HT-29 (cell line): ENCODE results near the gene MED23. TPM values are rescaled to one million over a fixed set of nuclear protein-coding genes. Genes with fewer than 3 reads are reported as not detected.
"Not testable (repeated sequence)": the region's sequence is repeated elsewhere in the genome, so short reads cannot be mapped to it uniquely, and the experiment has no call there.

Experiments used
- DNase-seq: peaks from one replicate; pipeline ENCODE4 v3.0.0-alpha.2; 2015; ENCODE audit warnings: low spot score
- total RNA-seq: library from RNA; depleted of rRNA; stranded (reverse); fragments of >200 nt; shearing (Covaris generic); gene quantifications from 2 replicates; pipeline ENCODE4 v1.2.3, GENCODE V29; 2014

MED23 gene
- total RNA-seq, 1 experiment from 2014 or later = 6.7 TPM

DNA sequence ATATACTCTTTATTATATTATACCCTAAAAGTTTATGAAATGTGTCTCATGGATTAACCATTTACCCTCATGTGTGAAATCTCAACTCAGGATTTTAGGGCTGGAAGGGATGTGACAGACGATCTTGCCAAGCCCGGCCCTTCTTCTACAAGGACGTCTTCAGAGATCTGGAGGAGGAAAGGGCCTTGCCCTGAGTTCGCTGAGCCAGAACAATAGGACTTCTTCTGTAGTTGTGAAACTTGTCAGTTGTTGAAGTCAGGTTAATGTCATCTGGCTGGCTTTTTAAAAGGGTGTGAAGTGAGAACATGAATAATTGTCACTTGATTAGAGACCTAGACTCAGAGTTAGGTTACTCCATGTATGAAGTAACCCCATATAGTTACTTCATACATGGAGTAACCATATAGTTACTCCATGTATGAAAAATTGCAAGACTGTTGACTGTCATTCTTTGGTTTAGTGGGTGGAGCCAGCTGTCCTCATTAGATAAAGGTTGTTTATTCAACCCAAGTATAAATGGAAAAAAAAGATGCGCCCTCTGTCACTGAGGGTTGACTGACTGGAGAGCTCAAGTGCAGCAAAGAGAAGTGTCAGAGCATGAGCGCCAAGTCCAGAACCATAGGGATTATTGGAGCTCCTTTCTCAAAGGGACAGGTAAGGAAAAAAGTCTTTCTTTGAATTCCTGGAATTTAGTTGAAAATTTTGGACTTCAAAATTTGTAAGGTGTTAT lies 55.2 kb downstream of the MED23 start, which contains the start of gene ARG1:
ARG1 (plus strand) TSS at position 541 of the 730 bp plus-strand sequence; CDS start at position 598, 57 bp downstream.
- no peak for DNase-seq

DNA sequence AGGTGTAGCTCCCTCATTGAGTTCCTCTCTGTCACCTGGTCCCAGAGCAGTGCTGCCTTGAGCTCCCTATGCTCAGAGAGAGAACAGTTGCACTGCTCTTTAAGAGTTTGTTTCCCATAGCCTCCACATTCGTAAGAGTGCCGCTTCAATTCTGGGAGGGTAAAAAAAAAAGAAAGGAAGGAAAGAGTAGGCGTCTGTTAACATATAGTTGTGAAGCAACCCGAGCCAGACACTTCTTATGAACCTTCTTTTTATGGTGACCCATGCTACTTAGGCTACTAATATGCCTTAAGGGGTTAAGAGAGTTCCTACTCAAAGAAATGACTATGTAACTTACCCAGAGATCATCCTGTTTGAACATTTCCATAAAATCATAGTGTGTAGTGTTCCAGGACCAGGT lies 59.3 kb downstream of the MED23 start:
- DNase-seq = no peak

- no peak for DNase-seq
Observed at GRCh38 chr6:131565056-131565455, 63.0 kb downstream of the MED23 start.

DNA sequence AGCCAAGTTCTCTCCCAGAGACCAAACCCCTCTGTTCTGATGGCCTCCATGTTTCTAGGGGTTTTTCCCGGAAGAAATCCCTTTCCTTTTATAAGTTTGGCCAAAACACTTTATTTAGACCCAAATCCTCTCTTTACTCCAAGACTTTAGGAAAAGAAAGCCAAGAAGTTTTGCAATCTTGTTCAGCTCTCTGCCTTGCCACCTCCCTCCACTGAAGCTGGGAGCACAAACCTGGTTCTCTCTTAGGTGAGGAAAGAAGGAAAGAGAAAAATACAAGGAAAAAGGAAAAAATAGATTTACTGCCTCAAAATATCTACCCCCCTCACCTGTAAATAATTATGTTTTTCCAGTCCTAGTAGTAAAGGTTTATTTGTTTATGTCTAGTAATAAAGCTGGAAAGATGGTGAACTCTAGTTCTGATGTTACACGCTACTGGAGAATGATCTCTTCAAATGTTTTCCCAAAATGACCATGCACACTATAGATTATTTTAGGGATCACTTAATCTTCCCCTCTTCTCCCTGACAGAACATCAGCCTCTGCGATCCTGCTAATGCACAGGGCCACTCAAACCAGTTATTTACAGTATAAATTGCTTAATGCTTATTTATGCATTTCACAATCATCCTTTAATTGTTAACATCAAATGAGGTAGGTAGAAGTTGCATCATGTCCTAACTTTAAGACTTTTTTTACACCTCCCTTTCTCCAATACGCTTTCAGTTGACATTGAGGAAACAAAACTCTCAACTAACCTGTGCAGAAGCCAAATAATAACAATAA lies 65.9 kb downstream of the MED23 start:
- no peak for DNase-seq

DNA sequence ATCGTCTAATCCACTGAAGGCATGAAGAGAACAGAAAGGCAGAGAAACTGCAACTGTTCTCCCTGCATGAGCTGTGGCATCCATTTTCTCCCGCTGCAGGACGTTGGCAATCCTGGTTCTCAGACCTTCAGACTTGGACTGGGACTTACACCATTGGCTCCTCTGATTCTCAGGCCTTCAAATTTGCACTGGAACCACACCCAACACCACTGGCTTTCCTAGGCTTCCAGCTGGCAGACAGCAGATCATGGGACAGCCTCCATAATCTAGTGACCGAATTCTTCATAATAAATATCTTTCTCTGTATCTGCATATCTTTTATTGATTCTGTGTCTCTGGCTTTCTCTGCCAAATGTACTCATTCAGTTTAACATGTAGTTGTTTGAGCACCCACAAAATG lies 69.1 kb downstream of the MED23 start:
- DNase-seq = no peak

- DNase-seq = no peak
Observed at GRCh38 chr6:131555992-131556391, 72.0 kb downstream of the MED23 start.

- DNase-seq = no peak
Observed at GRCh38 chr6:131552572-131552971, 75.5 kb downstream of the MED23 start.

GRCh38 chr6:131551902-131552301 lies 76.1 kb downstream of the MED23 start:
- no peak for DNase-seq

GRCh38 chr6:131549811-131550210 lies 78.2 kb downstream of the MED23 start:
- no peak for DNase-seq

DNA sequence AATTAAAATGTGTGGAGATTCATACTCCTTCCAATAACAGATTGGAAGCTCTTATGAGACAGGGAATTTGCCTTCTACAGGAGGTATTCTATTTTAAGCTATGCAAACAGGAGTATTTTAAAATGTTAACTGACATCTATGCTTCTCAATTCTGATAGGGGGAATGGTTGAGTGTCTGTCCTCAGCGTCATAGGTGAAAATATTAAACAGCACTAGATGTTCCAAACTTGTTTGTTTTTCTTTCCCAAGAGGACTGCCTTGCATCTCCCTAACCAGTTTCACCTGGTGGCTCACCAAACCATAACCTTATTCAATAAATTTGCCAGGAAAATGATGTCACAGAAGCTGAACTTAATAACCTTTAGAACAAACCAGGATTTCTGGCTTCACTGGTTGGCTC lies 79.6 kb downstream of the MED23 start:
- no peak for DNase-seq

DNA sequence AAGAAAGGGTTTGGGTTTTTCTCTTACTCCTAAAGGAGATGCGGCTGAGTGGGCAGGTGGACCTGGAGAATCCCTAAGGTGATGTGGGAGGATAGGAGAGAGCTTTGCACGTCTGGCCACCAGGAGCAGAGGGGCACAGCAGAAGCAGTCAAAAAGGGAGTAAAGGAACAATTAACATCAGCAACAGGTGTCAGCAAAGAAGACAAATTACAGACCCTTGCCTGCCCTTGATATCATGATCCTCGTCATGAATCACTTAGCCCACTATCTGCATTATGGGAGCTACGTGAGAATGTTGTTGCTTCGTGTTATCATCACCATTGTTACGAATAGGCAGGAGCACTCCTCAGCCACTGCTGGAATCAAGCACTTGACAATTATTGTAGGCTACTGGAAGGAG lies 80.6 kb downstream of the MED23 start:
- DNase-seq = no peak

DNA sequence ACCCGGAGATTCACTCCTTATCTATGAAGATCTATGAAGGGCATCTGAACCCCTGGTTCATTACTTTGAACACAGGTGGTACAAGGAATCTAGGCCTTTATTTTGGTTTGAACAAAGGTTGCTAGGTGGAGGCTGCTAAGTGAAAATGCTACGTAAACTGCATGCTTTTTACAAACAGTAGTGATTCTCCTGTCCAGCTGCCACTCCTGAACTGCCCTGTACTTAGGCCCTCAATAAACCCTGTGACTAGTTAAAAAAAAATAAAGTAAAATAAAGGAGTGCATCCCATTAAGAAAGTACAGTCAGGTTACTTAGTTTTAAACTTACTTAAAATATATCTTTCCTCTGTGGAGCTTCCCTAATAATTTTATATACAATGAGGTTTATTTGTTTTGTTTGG lies 82.7 kb downstream of the MED23 start:
- peak; percentile 1 for DNase-seq

- DNase-seq = not testable (repeated sequence)
Observed at GRCh38 chr6:131538615-131539014, 89.4 kb downstream of the MED23 start.

DNA sequence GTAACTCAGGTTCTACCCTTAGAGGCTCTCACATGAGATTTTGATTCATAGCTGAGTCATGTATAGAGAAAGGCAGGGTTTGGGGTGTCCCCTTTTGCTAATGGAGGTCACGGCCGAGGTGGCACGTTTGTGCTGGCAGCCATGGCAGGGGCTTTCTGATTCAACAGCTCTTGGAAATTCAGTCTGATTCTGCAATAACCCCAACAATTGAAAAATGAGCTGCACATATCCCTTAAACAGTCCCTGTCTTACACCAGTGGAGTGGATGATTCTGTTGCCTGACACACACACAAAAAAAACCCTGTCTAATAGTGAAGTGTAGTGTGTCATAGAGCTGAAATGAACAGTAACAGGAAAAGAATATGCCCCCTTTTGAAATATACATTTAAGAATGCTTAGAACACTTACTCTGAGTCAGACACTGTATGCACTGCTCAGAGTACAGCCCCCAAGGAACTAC lies 95.4 kb downstream of the MED23 start:
- DNase-seq = no peak

- DNase-seq = not testable (repeated sequence)
Observed at GRCh38 chr6:131531681-131532080, 96.4 kb downstream of the MED23 start.

DNA sequence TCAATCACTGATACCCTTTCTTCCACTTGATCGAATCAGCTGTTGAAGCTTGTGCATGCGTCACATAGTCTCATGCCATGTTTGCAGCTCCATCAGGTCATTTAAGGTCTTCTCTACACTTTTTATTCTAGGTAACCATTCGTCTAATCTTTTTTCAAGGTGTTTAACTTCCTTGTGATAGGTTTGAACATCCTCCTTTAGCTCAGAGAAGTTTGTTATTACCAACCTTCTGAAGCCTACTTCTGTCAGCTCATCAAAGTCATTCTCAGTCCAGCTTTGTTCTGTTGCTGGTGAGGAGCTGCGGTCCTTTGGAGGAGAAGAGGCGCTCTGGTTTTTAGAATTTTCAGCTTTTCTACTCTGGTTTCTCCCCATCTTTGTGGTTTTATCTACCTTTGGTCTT lies 97.1 kb downstream of the MED23 start:
- not testable (repeated sequence) for DNase-seq

- DNase-seq = no peak
Observed at GRCh38 chr6:131524695-131525336, 103.2 kb downstream of the MED23 start.

DNA sequence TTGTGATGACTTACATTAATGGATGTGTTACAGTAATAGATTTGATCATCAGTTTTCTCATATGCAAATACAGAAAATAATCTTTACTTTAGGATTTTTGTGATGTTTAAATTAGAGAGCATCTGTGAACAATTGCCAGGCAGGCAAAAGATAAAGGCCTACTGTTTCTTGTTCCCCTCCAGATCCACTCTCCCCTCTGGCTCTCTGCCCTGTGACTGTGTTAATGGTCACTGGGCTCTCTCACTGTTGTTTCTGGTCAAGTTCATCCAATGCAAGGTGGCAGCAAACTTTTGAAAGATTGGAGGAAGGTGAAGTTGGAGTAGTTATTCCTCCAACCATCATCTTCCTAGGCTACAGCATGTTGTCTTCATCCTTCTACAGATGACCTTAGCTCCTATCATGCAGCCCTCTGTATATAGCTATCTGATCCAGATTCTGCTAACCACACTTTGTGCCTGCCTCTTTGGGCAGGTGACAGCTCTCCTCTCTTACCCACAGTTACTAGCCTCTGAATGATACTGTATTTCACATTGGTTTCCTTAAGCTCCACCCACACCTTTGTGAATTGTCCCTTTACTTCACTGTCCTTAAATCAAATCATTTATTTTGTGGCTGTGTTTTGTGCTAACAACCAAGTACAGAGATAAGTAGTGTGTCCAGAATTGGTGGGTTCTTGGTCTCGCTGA lies 103.9 kb downstream of the MED23 start:
- no peak for DNase-seq
